HEK293T (cell line): ENCODE measurements around the gene CACNA1C.
A peak's percentile ranks its signal among the peaks of the same experiment; 100 is the strongest.

Source experiments
- CTCF ChIA-PET: fragments of 350-600 bp; formaldehyde crosslinking; extraction: SDS; loops from one replicate; lab custom pipeline; 2021; ENCODE audit warnings: antibody characterized with exemption, inconsistent platforms; lab: Yijun Ruan, JAX
- POLR2A ChIA-PET: fragments of 350-600 bp; formaldehyde crosslinking; extraction: SDS; loops from one replicate; lab custom pipeline; 2020; ENCODE audit warnings: antibody characterized with exemption, inconsistent platforms; lab: Yijun Ruan, JAX
- DNase-seq: peaks from one replicate; pipeline ENCODE4 v3.0.0; 2012; ENCODE audit warnings: mixed read lengths; ENCODE audit errors: extremely low spot score
- ARNT ChIP-seq: fragments of 450-650 bp; IDR thresholded peaks from 2 replicates; pipeline ENCODE4 v1.6.1; 2017; ENCODE audit warnings: mild to moderate bottlenecking
- BHLHE40 ChIP-seq: fragments of 450-650 bp; IDR thresholded peaks from 2 replicates; pipeline ENCODE4 v1.6.1; 2016; ENCODE audit warnings: mild to moderate bottlenecking, moderate library complexity, borderline replicate concordance
- CTBP1 ChIP-seq: fragments of 450-650 bp; IDR thresholded peaks from 2 replicates; pipeline ENCODE4 v1.6.1; 2016; ENCODE audit warnings: borderline replicate concordance
- ELF4 ChIP-seq: fragments of 450-650 bp; IDR thresholded peaks from 2 replicates; pipeline ENCODE4 v1.6.1; 2017; ENCODE audit warnings: antibody characterized with exemption
- FOXA1 ChIP-seq: fragments of 450-650 bp; IDR thresholded peaks from 2 replicates; pipeline ENCODE4 v1.6.1; 2016; ENCODE audit warnings: mild to moderate bottlenecking
- FOXK2 ChIP-seq: fragments of 450-650 bp; IDR thresholded peaks from 2 replicates; pipeline ENCODE4 v1.6.1; 2016; ENCODE audit warnings: mild to moderate bottlenecking
- FOXM1 ChIP-seq: fragments of 450-650 bp; IDR thresholded peaks from 2 replicates; pipeline ENCODE4 v1.6.1; 2017; ENCODE audit warnings: mild to moderate bottlenecking, borderline replicate concordance
- HDGF ChIP-seq: fragments of 450-650 bp; IDR thresholded peaks from 2 replicates; pipeline ENCODE4 v1.6.1; 2017; ENCODE audit warnings: antibody characterized with exemption, borderline replicate concordance
- L3MBTL2 ChIP-seq: fragments of 450-650 bp; conservative IDR thresholded peaks from 2 replicates; pipeline ENCODE4 v1.6.1; 2016; ENCODE audit warnings: mild to moderate bottlenecking
- LEF1 ChIP-seq: fragments of 450-650 bp; IDR thresholded peaks from 2 replicates; pipeline ENCODE4 v1.6.1; 2017; ENCODE audit warnings: mild to moderate bottlenecking, borderline replicate concordance
- NFRKB ChIP-seq: fragments of 450-650 bp; IDR thresholded peaks from 2 replicates; pipeline ENCODE4 v1.6.1; 2016; ENCODE audit warnings: mild to moderate bottlenecking, moderate library complexity
- SP1 ChIP-seq: fragments of 450-650 bp; IDR thresholded peaks from 2 replicates; pipeline ENCODE4 v1.6.1; 2017
- SUZ12 ChIP-seq: fragments of 450-650 bp; IDR thresholded peaks from 2 replicates; pipeline ENCODE4 v1.6.1; 2016; ENCODE audit warnings: mild to moderate bottlenecking
- TARDBP ChIP-seq: fragments of 450-650 bp; IDR thresholded peaks from 2 replicates; pipeline ENCODE4 v1.6.1; 2016
- ZNF384 ChIP-seq: fragments of 450-650 bp; IDR thresholded peaks from 2 replicates; pipeline ENCODE4 v1.6.1; 2016
- TF ChIP-seq, protein P1 (sequence below): fragments of 450-650 bp; IDR thresholded peaks from 2 replicates; pipeline ENCODE4 v1.6.1; 2016

CACNA1C gene

GRCh38 chr12:2194571-2194970 lies 141.8 kb downstream of the CACNA1C start:
- no peak for DNase-seq
- POLR2A ChIA-PET = no interaction called here
- CTCF ChIA-PET = interaction anchor here (0.6 to 0.7 kb wide), 2 partner anchors 45 to 160 kb away, joined by 3 to 4 read pairs; no protein-coding TSS in a partner anchor
- TF ChIP-seq NFRKB (no peak), CTBP1 (no peak), ARNT (no peak), FOXM1 (no peak), HDGF (no peak), ELF4 (no peak), SUZ12 (no peak), ZNF384 (no peak), TARDBP (no peak), FOXA1 (no peak), BHLHE40 (no peak), L3MBTL2 (no peak), SP1 (no peak), LEF1 (no peak), FOXK2 (no peak)
- TF ChIP-seq, protein P1, sequence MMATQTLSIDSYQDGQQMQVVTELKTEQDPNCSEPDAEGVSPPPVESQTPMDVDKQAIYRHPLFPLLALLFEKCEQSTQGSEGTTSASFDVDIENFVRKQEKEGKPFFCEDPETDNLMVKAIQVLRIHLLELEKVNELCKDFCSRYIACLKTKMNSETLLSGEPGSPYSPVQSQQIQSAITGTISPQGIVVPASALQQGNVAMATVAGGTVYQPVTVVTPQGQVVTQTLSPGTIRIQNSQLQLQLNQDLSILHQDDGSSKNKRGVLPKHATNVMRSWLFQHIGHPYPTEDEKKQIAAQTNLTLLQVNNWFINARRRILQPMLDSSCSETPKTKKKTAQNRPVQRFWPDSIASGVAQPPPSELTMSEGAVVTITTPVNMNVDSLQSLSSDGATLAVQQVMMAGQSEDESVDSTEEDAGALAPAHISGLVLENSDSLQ = no peak

- no peak for DNase-seq
- POLR2A ChIA-PET = interaction anchor here (1.3 kb wide), 1 partner anchor 18 kb away, joined by 3 read pairs; no protein-coding TSS in a partner anchor
- CTCF ChIA-PET = no interaction called here
- no peak for TF ChIP-seq FOXM1
- TF ChIP-seq FOXA1 = no peak
- no peak for TF ChIP-seq L3MBTL2
- TF ChIP-seq FOXK2 = no peak
- TF ChIP-seq HDGF = no peak
- no peak for TF ChIP-seq CTBP1
- no peak for TF ChIP-seq SP1
- TF ChIP-seq ARNT = no peak
- TF ChIP-seq NFRKB = no peak
- no peak for TF ChIP-seq LEF1
Measured at GRCh38 chr12:2195085-2195484, 142.3 kb downstream of the CACNA1C start.

DNA sequence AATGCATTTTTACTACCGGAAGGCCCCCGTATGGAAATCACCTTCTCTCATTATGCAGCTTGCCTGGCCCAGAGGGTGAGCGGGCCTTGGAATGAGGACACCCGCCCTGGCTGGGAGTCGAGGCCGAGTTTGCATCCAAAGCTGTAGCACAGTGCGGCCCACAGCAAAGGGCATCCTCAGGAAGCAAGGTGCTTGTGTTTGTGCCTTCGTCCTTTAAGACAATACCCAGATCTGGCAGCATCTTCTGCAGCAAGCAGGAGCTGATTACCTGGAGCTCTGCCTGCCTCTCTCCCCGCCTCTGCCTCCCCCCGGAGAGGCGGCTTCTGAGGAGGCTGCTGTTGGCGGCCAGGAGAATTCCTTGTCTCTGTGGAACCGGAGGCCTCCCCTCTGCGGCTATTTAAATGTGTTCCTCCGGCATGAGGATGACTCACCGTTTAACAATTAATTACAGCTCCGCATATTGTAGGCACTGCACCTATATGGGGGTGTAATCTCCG lies 145.3 kb downstream of the CACNA1C start:
- peak; percentile 13 for DNase-seq
- CTCF ChIA-PET = interaction anchor here (0.6 kb wide), 1 partner anchor 174 kb away, joined by 5 read pairs; no protein-coding TSS in a partner anchor
- TF ChIP-seq ELF4 (no peak), TARDBP (no peak), CTBP1 (no peak), SP1 (no peak), FOXK2 (no peak), HDGF (no peak), ARNT (no peak), BHLHE40 (no peak), FOXM1 (no peak), ZNF384 (no peak), LEF1 (no peak), L3MBTL2 (no peak), SUZ12 (no peak), FOXA1 (no peak), NFRKB (no peak)
- TF ChIP-seq, protein P1 = no peak
- POLR2A ChIA-PET = no interaction called here

GRCh38 chr12:2198542-2198941 lies 145.8 kb downstream of the CACNA1C start:
- POLR2A ChIA-PET = no interaction called here
- no peak for DNase-seq
- CTCF ChIA-PET = interaction anchor here (0.6 kb wide), 1 partner anchor 175 kb away, joined by 5 read pairs; no protein-coding TSS in a partner anchor
- TF ChIP-seq SP1 = no peak
- no peak for TF ChIP-seq SUZ12
- no peak for TF ChIP-seq LEF1
- no peak for TF ChIP-seq FOXM1
- no peak for TF ChIP-seq ZNF384
- TF ChIP-seq ARNT = no peak
- TF ChIP-seq NFRKB = no peak
- no peak for TF ChIP-seq L3MBTL2
- no peak for TF ChIP-seq CTBP1

GRCh38 chr12:2205996-2206395 lies 153.2 kb downstream of the CACNA1C start:
- ChIA-PET CTCF (no interaction called here), POLR2A (no interaction called here)
- DNase-seq = no peak
- TF ChIP-seq TARDBP (no peak), SP1 (no peak), CTBP1 (no peak), LEF1 (no peak), FOXA1 (no peak), ZNF384 (no peak), FOXK2 (no peak), SUZ12 (no peak)
- TF ChIP-seq, protein P1 = no peak

DNA sequence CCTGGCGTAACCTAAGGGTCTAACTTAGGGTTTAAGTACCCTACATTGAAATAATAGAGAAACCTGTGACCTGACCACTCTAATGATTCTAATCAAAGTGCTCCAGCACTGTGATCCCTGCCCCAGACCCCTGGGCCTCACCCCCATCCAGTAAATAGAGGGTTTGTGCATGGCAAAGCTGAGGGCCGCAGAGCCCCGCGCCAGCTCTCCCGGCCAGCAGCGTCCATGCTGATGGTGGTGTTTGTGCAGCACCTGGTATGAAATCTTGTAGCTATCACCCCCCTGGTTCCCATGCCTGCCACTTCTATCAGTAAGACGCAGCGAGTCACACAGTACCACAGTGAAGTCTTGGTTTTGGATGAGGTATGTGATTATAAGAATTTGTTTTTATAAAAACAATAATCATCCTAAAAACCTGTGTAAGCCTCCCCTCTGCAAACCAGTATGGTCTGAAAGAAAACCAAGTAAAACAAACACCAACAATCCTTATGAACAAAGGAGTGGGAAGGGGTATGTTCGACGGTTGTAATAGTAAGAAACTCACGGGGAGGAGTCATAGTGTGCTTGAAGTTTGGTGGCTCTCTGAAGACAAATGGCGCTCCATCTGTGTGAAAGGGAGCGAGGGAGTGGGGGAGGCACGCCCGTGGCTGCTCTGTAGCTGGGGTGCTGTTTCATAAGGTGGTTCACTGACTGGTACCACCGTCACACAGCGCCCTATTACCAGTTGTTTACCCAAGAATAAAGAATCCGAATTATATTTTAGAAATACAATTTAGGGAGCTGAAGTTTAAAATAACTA lies 156.2 kb downstream of the CACNA1C start:
- TF ChIP-seq ZNF384 = no peak
- no peak for TF ChIP-seq FOXK2
- no peak for TF ChIP-seq L3MBTL2
- no peak for TF ChIP-seq BHLHE40
- no peak for TF ChIP-seq SUZ12
- TF ChIP-seq LEF1 = no peak
- no peak for TF ChIP-seq TARDBP
- no peak for TF ChIP-seq FOXM1
- no peak for TF ChIP-seq SP1
- no peak for TF ChIP-seq FOXA1
- TF ChIP-seq, protein P1 = no peak
- TF ChIP-seq ELF4 = no peak
- no peak for TF ChIP-seq CTBP1
- no peak for TF ChIP-seq ARNT
- TF ChIP-seq HDGF = no peak
- TF ChIP-seq NFRKB = no peak
- DNase-seq = no peak
- CTCF ChIA-PET = no interaction called here
- POLR2A ChIA-PET = no interaction called here
